GM18526 (cell line): ENCODE data around the gene LYPLA2.

Source experiments
- POLR2A ChIP-seq: IDR thresholded peaks from 3 replicates; pipeline ENCODE4 v1.6.1; 2011; ENCODE audit not compliant: insufficient read length; ENCODE audit errors: extremely low read depth

The LYPLA2 gene

DNA sequence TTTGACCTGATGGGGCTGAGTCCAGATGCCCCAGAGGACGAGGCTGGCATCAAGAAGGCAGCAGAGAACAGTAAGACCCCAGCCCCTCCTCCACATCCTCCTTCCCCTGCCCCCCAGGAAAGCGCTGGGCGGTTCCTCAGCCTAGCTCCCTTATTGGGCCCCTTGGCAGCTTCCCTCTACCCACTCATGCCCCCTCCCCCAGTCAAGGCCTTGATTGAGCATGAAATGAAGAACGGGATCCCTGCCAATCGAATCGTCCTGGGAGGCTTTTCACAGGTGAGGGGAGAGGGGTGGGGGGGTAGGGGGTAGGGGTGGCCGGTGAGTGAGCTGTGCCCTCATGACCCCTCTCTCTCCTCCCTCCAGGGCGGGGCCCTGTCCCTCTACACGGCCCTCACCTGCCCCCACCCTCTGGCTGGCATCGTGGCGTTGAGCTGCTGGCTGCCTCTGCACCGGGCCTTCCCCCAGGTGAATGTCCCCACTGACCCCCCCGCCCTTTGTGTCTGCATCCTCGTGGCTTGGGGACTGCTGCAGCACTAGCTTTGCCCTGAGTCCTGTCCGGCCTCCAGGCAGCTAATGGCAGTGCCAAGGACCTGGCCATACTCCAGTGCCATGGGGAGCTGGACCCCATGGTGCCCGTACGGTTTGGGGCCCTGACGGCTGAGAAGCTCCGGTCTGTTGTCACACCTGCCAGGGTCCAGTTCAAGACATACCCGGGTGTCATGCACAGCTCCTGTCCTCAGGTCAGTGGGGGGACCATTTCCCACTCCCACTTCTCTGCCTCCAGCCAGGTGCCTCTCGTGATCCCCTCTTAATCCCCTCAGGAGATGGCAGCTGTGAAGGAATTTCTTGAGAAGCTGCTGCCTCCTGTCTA, 3.2 kb downstream of the LYPLA2 start:
- TF ChIP-seq POLR2A, result no peak

DNA sequence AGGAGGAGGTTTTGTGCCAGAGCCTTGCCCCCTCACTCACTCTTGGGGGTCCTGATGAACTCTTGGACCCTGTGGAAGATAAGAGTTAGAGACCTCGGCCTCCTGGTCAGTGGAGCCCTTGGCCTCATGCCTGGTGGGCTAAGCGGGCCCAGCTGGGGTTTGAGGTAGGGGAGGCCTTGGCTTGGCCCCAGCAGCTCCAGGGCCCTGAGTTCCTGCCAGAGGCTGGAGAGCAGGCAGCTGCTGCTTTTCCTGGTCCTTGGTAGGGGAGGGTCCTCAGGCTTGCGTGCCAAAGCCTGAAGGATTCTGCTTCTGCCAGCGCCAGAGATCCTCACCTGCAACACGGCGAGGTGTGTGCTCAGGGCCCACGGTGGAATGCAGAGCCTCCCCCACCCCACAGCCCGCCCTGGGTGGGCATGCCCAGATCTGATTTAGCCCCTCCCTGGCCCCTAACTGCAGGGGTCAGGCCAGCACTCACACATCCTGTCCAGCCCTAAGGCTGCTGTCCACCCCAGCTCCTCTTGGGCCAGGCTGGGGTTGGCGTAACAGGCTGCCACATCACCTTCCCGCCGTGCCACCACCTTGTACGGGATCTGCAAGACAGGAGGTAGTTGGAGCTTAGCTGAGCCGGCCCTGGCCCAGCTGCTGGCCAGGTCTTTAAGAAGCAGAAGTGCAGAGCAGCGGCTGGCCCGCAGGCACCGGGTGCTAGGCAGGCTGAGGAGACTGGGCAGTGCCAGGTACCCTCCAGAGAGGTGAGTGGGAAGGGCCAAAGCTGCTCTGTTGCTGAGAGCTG, 4.9 kb downstream of the LYPLA2 start:
- no peak for TF ChIP-seq POLR2A

DNA sequence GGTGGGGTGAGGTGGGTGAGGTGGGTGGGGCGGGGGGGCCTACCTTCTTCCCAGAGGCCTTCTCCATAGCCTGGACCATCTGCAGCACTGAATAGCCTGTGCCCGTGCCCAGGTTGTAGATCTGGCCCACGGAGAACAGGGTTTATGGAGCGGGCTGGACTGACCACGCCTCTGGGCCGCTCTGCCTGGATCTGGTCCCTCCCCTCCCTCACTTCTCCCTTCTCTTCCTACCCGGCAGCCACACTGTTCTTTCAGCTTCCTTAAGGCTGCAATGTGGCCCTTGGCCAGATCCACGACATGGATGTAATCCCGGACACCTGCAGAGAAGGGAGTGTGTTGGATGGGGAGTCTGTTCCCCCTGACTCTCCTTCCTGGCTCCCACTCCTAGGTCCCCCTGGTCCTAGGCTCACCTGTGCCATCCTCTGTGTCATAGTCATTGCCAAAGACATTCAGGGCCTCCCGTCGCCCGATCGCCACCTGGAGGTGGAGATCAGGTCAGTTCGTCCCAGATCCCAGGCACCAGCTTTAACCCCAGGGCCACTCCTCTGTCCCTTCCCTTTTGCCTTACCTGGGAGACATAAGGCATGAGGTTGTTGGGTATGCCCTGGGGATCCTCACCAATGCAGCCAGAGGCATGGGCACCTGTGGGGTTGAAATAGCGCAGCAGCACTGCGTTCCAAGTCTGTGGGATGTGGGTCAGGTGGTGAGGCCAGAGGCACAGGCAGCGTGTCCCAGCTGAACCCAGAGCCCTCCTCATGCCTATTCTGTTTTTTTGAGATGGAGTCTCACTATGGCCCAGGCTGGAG, 5.7 kb downstream of the LYPLA2 start:
- TF ChIP-seq POLR2A, result no peak

DNA sequence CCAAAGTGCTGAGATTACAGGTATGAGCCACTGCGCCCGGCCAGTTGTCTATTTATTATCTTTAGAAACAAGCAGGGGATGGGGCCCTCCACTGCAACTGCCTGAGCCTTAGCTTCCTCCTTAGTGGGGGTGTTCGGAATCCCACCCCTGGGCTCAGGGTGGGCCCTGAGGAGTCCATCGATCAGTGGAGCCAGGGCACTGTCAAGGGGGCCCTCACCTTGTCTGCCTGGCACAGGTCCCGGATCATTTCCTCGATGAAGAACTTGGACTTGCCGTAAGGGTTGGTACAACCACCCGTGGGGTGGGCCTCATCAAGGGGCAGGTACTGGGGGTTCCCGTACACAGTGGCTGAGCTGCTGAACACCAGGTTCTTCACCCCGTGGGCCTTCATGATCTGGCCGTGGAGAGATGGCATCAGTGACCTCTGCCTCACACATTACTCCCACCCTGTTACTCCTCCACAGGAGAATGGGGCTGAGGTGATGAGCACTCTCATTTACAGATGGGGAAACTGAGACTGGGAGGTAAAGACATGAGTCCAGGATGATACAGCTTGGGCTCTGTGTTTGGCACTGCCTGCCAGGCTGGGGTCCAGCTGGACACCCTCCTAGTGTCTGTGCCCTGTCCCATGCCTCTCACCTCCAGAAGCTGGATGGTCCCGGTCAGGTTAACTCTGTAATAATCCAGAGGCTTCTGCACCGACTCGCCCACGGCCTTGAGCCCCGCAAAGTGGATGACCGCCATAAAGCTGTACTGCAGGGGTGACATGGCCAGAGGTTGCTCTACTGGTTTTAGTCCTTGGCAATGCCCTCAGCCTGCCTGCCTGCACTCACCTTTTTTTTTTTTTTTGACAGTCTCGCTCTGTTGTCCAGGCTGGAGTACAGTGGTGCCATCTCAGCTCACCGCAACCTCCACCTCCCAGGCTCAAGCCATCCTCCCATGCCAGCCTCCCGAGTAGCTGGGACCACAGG, 6.8 kb downstream of the LYPLA2 start:
- TF ChIP-seq POLR2A, result no peak

DNA sequence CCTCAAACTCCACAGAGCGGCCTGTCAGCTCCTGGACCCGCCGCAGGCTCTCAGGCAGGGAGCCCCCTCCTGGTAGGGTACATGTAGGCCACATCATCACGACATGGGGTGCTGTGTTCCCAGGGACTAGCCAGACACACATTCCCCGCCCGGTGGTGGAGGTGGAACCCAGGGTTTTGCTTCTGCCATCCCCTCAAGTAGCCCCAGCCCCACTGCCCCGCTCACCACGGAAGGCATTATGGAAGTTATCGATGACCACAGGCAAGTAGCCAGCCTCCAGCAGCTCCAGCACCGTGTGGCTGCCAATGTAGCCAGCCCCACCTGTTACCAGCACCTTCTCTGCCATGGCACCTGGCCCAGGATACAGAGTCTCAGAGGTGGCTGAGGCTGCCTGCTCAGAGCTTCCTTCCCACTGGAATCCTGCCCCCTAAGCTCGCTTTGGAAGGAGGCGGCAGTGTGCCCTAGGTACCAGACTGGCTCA, 7.8 kb downstream of the LYPLA2 start:
- TF ChIP-seq POLR2A, result no peak

DNA sequence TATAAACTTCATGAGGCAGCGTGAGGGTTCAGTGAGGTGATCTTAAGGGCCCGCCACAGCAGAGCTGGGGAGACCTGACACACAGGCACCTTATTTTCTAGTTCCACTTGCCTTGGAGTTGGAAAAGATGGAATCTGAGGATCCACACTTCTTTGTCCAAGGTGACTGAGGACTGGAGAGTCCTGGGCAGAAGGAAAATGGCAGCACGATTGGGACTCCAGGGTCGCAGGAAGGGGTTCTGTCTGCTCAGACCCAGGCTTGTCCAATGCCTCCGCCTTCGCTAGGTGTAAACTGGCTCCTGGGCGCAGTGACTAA, 8.3 kb downstream of the LYPLA2 start:
- no peak for TF ChIP-seq POLR2A

DNA sequence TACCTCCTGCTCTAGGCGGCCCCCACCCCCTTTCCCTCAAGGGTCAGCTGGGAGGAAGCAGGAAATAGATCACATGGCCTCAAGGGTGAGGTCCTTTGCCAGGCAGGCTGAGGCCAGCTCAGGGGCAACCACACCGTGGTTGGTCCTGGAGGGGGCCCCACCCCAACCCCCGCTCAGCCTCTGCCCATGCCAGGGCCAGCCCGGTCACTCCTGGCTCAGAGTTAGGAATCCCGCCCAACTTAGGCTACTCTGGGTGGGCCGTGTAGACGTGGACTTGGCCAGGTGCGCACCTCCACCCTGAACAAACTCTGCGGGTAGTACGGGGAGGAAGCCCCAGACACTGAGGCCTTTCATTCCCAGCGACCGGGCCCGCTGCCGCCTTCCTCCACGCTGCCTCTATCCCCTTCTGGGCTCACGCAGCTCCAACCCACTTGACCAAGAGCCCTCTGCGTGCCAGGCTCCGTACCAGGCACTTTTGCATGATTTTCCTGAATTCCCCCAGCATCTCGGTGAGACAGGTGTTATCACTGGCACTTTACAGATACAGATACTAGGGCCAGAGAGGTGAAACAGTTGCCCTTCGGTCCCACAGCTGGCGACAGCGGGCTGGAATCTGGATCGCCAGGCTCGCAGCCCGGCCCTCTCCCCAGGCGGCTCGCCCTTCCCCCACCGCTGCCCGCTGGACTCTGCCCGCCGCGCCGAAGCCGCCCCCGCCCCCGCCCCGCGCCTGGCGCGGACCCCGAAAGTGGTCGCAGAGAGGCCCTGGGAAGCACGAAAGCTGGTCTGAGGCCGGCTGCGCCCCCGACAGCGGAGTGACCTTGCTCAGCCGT, 8.8 kb downstream of the LYPLA2 start:
- peak; percentile 63 for TF ChIP-seq POLR2A

DNA sequence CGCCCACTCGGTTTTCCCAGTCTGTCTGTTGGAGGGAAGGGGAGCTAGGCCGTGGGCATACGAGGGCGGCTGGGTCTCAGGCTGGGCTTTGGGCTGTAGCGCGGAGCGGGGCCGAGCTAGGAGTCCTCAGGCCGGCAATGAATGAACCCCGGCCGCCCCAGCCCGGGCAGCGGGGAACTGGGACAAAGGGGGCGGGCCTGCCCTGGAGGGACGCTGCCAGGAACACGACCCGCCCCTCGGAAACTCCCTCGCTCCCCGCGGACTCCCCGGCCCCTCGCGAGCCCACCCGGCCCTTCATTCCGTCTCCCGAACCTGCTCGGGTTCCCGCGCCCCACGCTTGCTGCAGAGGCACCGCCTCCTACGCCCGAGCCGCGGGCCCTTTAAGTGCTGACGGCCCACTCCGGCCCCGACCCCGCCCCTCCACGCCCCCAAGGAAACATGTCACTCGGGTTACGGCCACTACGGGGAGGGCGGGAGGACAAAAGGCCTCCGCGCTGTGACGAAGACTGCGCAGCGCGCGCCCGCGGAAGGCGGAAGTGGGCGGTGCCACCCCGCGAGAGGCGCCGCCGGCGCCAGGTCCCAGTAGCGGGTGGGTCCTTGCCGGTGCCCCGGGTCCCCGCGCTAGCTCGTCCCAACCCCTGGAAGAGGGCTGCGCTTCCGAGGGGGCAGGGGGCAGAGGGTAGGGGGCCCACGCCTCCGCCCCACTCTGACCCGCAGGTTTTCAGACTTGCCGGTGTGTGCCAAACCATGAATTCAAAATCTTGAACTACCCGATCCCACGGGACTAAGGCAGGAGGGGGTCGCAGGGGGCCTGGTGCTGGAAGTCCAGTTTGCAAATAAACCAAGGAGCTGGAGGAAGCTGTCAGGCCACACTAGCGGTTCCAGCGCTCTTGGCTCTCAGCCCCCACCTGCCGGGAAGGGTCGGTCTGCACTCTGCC, 9.7 kb downstream of the LYPLA2 start, which contains the start of gene GALE:
Gene GALE, minus strand, starts transcription at position 355 of the 938 bp plus-strand sequence. CDS start 1,747 bp downstream, outside the sequence.
- peak; percentile 83 for TF ChIP-seq POLR2A

DNA sequence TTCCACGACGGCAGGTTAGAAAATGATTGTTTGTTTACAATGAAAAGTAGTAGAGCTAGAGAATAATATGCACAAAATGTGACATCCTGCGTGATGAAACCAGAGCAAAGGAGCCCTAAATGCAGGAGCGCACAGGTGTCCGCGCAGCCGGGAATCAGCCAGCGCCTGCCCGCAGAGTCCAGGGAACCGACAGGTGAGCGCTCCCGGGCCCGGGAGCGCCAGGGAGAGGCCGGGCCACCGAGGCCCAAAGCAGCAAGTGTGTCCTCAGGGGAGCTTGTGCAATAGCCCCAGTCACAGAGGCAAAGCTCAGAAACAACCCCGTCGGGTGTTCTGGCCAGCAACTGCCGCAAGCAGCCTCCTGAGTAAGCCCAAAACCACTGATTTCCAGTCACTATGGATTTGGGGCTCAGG, 10.4 kb downstream of the LYPLA2 start:
- TF ChIP-seq POLR2A, result no peak

DNA sequence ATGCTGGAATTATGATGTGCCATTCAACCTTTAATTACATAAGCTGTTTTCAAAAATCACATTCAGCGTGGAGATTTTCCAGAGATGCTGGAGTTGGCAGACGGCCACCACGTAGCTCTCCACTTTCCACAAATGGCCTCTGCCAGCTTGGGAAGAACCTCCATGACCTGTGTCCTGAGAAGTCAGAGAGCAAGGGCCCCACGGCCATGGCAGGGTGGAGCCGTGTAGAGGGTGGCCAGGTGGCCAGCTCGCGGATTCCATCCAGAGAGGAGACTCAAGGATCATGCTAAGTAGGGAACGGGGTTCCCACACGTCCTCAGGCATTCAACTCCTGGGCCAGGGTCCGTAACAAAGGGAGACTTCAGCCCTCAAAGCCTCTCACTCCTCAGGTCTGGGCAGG, 10.9 kb downstream of the LYPLA2 start:
- TF ChIP-seq POLR2A, result no peak

DNA sequence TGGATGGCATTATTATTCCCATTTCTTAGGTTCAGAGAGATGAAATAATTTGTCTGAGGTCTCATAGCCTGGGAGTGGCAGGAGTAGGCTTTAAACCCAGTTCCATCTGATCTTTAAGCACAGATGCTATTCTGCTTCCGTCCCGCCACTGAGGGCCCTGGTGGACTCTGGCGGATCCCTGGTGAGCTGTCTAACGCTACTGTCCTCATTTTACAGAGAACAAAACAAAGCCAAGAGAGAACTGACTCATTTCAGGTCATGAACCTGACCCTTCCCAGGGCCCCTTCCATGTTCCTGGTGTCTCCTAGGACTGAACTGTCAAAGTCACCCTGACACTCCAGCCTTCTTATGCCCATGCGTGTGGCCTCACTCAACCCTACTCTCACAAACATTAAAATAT, 12.7 kb downstream of the LYPLA2 start:
- TF ChIP-seq POLR2A, result no peak

DNA sequence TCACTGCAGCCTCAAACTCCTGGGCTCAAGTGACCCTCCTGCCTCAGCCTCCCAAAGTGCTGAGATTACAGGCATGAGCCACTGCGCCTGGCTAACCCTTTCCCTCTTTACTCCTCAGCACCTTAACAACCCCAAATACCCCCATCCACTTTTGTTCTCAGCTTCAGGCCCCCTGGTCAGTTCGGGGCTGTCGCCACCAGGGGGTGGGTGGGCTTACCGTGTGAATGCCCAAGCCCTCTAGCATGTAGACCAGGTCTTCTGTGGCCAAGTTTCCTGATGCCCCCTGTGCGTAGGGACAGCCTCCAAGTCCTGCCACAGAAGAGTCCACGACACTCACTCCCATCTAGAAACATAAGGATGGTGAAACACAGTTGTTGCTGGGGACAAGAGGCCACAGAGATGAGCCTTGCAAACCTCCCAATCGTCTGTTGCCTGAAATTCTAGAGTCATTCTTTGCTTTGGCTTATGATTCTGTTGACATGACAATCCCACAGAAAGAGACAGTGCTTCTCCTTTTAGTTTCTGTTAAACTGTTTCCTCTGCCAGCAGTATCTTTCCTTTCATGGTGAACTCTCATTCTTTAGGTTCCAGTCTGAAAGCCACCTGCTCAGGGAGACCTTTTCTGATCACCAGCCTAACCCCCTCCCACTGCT, 13.4 kb downstream of the LYPLA2 start:
- no peak for TF ChIP-seq POLR2A
